GM12801 (cell line): ENCODE data around the gene TMEM14C.

ENCODE experiments used
- CTCF ChIP-seq: IDR thresholded peaks from one replicate; pipeline ENCODE4 v1.5.1; 2011; ENCODE audit warnings: control low read depth; ENCODE audit not compliant: insufficient read length; ENCODE audit errors: extremely low read depth

The TMEM14C gene

GRCh38 chr6:10722820-10723566, at the start of gene TMEM14C:
TSS of gene TMEM14C (plus strand) at chr6:10723070. CDS start at chr6:10724614, 1,544 bp downstream.
- no peak for TF ChIP-seq CTCF

DNA sequence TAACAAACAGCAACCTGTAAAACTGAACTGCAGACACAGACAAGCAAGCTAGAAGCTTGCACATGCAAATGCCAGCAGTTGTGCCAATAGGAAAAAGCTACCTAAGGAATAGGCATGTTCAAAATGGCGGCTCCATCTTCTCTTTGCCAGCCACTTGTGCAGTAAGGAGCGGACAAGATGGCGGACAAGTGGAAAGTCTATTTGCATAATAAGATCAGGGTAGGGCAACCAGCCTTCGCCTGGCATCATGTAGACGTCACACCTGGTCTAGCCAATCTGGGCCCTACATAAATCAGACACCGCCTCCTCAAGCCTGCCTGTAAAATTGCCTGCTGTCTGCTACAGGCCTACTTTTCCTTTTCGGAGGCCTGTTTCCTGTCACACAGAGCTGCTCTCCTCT, 46.5 kb upstream of the TMEM14C start:
- TF ChIP-seq CTCF: no peak

- no peak for TF ChIP-seq CTCF
Observed at GRCh38 chr6:10678456-10678855, 44.4 kb upstream of the TMEM14C start.

- no peak for TF ChIP-seq CTCF
Observed at GRCh38 chr6:10681795-10682194, 41.1 kb upstream of the TMEM14C start.

DNA sequence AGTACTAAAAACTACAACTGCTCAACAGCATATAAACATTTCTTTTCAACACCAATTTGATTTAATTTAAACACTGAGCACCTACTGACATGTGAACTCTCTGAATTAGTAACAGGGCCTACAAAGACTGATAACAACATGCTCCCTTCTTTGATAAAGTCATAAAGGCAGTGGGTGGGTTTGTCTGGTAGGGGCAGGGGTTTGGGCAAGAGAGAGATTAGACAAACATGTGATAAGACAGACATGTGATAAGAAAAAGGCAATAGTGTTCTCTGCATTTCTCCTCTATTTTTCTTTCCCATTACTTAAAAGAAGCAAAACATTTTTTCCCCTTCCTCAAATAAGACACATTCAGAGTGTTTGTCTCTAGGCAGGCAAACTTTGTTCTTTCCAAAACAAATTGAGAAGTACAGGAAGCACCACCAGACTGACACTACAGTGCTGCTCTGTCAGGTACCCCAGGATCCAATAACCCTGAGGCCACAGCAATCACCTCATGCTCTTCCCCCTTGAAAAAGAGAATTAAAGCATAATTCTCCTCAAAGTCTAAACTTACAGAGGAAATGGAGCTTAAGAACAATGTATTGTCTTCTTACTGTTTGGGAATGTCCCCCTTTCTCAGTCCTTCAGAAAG, 40.4 kb upstream of the TMEM14C start:
- TF ChIP-seq CTCF: no peak

- no peak for TF ChIP-seq CTCF
Observed at GRCh38 chr6:10684618-10685017, 38.3 kb upstream of the TMEM14C start.

DNA sequence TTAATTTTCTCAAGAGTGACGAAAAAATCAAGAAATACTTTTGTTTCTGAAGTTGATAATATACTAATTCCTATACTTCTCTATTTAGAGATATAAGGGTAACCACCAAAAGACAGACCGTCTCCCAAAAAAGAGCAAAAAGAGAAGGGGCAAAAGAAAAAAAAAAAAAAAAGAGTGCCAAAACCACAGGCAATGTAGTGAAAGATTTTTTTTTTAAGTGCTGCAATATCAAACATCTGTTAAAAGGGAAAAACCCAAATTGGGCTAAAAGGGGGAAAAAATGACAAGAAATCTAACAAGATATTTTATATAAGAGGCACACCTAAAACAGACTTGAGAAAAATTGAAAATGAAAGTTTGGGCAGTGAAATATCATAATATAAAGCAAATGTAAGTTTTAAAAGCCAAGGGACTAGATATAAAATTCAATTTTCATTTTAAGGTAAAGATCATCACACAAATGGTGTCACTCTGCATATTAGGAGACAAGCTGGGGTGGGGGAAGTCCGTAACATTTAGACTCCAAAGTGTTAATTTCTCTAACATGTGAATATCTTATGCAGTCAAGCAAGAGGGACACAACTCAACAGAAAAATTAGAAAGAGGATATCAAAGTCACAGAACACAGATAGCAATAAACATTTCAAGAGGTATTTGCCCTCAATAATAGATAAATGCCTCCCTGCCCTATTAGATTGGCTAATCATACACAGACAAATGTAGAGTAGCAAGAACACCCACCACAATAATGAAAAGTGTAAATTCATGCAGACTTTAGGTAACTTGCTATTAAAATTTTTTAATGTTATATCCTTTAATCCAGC, 37.6 kb upstream of the TMEM14C start:
- TF ChIP-seq CTCF: no peak
